Motor neuron (in vitro differentiated cells): Measurements from ENCODE around the gene PXYLP1. TPM values are rescaled to one million over a fixed set of nuclear protein-coding genes. Genes with fewer than 3 reads are reported as not detected.
A peak's percentile ranks its signal among the peaks of the same experiment; 100 is the strongest.

Experiments used
- ATAC-seq, 8 experiments: fragments of 200-7000 bp; cut with Tn5 transposase; replicated peaks in 6 of 8; 2 replicates each; pipeline ENCODE4 v1.8.0; 2021; ENCODE audit warnings: mild to moderate bottlenecking in 8 of 8, moderate library complexity in 8 of 8
- H3K27ac ChIP-seq, 2 donors: fragments of 250-450 bp; sonication (Bioruptor Pico); 2 replicates each; pipeline ENCODE4 v1.9.0; 2021; ENCODE audit warnings: antibody characterized with exemption in 2 of 2, mild to moderate bottlenecking in 2 of 2, moderate library complexity in 1 of 2
- H3K4me1 ChIP-seq, 2 donors: fragments of 250-450 bp; sonication (Bioruptor Pico); replicated peaks in 1 of 2; 2 replicates each; pipeline ENCODE4 v1.6.1; 2021; ENCODE audit warnings: antibody characterized with exemption in 2 of 2, mild to moderate bottlenecking in 2 of 2, moderate library complexity in 1 of 2
- H3K4me3 ChIP-seq, 5 donors: fragments of 250-450 bp; sonication (Bioruptor Pico); 2 replicates each; pipeline ENCODE4 v1.9.0; 2021; ENCODE audit warnings: antibody characterized with exemption in 5 of 5, mild to moderate bottlenecking in 5 of 5, moderate library complexity in 4 of 5
- WGBS, 10 experiments: fragments of 450-650 bp; shearing (Covaris generic); methylation state at CpG; one replicate each; pipeline ENCODE4 v1.0.0; 2022; 5-methylcytosine and 5-hydroxymethylcytosine counted together
- in situ Hi-C, 9 experiments: fragments of 400-800 bp; cut with MboI; loops; one replicate each; pipeline ENCODE4 v1.15.0; 2021; ENCODE audit warnings: low sequenced_read_pairs in 9 of 9, low pct_unique_long_range_greater_than_20kb in 2 of 9; ENCODE audit not compliant: unreplicated experiment in 9 of 9
- total RNA-seq, 8 experiments: library from RNA; unstranded; fragments of 300-600 nt; gene quantifications; 2 replicates each; pipeline versions ENCODE4 v1.2.3 to v1.2.4, GENCODE V29; 2022

Gene PXYLP1
- total RNA-seq, 8 experiments from 2014 or later = 11.9 to 65.2 (median 40.0) TPM

DNA sequence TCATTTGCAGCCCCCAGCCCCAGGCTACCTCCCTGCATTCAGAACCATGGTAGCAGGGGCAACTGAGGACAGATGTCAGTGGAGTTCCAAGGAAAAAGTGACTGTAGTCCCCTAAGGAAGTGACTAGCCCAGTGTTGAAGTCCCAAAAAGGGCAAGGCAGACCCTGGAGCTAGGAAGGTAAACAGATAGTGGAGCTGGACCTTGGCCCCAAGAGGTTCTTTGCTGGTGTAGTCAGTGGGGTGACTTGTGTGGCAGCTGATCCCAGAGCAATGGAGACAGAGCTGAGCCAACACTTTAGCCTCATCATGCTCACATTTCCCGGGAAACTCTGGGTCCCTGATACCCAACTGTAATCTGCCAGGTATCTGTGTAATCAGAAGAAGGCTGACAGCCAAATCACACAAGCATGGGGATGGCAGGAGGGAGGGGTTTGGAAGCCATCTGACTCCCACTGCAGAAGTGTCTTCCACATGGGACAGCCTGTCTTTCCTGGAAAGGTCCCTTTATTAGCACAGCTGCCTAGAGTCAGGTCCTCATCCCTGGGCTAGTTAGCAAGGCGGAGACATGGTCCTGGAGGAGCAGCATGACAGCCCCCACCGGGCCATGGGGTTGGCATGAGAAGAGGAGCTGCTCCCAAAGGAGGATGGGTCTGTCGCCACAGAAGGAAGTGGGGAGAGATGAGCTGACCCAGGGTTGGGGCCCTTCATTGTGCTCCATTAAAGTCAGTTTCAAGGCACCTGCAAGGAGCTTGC, 39.8 kb downstream of the PXYLP1 start:
- WGBS, 10 experiments = 80 to 100% (median 100%) methylated on average over 1 to 3 of the region's 4 CpGs; no CpG with 5 or more reads in 7 of the 10 experiments
- H3K4me1 ChIP-seq = peaks cover 0 to 3% of the 10 kb centered on the region in 2 donors
- in situ Hi-C loops = no loop called here

DNA sequence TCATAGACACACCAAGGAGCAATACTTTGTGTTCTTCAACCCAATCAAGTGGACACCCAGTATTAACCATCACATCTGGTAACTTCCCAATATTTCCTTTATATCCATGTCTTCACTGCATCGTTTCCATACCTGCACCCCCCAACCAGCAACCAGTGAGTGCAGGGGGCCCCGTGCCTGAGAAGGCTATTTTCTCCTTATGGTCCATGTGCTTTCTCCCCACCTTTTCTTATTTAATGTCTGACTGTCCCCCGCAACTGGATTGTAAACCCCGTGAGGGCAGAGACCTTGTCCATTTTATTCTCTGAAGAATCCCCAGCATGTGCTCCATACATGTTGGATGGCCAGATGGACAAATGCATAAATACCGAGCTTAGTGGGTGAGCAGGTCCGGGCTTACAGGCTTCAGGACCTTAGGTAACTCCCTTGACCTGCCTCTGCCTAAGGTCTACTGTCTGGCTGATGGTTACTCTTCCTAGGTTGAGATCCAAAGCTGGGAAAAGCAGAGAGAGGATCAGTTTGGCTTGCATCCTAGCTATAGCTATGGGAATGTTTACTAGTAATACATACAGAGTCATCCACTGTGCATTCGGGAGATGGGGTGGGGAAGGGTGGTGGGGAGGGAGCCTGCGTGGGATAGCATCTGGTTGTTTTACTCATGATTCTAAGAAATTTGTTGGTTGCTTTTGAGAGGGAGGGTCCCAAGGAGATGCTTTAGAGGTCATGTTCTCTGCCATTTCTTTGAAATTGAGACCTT, 41.5 kb downstream of the PXYLP1 start:
- in situ Hi-C loops = no loop called here
- ATAC-seq = no peak
- WGBS, 10 experiments = 72 to 100% (median 90%) methylated on average over 1 to 6 of the region's 8 CpGs; no CpG with 5 or more reads in 2 of the 10 experiments
- Histone ChIP-seq H3K4me3 (no peak overlapping the region), H3K27ac (no peak overlapping the region), H3K4me1 (peaks cover 0 to 3% of the 10 kb centered on the region in 2 donors)

More for the DNA sequence above, 39.8 kb downstream of the PXYLP1 start:
- ATAC-seq = peak in 1 of 8 experiments; percentile 11
- Histone ChIP-seq H3K4me3 (no peak overlapping the region), H3K27ac (no peak overlapping the region)

- ATAC-seq = no peak
- Histone ChIP-seq H3K27ac (no peak overlapping the region), H3K4me1 (peaks cover 0 to 4% of the 10 kb centered on the region in 2 donors), H3K4me3 (no peak overlapping the region)
- in situ Hi-C loops = no loop called here
- WGBS, 10 experiments = 83 to 100% (median 87%) methylated on average over 1 to 12 of the region's 15 CpGs; no CpG with 5 or more reads in 3 of the 10 experiments
Measured at GRCh38 chr3:141273700-141274410, 42.2 kb downstream of the PXYLP1 start.

- Histone ChIP-seq H3K27ac (no peak overlapping the region), H3K4me1 (peaks cover 0 to 10% of the 10 kb centered on the region in 2 donors), H3K4me3 (no peak overlapping the region)
- in situ Hi-C loops = no loop called here
- 80 to 100% (median 100%) methylated on average over 1 to 7 of the region's 10 CpGs; no CpG with 5 or more reads in 1 of the 10 experiments for WGBS, 10 experiments
- no peak for ATAC-seq
Measured at GRCh38 chr3:141274411-141275031, 42.9 kb downstream of the PXYLP1 start.

DNA sequence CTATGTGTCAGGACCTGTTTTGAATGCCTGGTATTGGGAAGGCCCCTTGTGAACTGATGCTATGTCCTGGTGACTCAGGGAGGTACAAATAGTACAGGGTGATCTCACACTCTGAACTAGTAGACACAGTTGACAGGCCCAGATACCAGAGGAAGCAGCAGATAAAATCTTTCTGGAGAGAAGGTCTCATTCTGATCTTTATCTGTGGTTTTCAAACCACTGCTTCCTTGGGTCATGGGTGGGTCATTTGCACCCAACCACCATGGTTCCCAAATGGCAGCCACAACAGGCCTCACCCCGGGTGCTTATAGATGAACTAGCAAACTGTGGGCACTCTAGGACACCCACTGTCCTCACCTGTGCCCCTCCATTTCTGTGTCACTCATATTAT, 43.4 kb downstream of the PXYLP1 start:
- peak in 1 of 8 experiments; percentile 76 for ATAC-seq
- in situ Hi-C loops = no loop called here
- H3K27ac ChIP-seq = no peak overlapping the region
- no peak overlapping the region for H3K4me3 ChIP-seq
- WGBS, 10 experiments = 57 to 100% methylated on average over 1 of the region's 1 CpG; no CpG with 5 or more reads in 8 of the 10 experiments
- peaks cover 0 to 14% of the 10 kb centered on the region in 2 donors for H3K4me1 ChIP-seq

- WGBS, 10 experiments = 0 to 100% (median 50%) methylated on average over 1 to 2 of the region's 2 CpGs; no CpG with 5 or more reads in 2 of the 10 experiments
- peaks cover 0 to 14% of the 10 kb centered on the region in 2 donors for H3K4me1 ChIP-seq
- ATAC-seq = no peak
- no peak overlapping the region for H3K27ac ChIP-seq
- H3K4me3 ChIP-seq = no peak overlapping the region
- in situ Hi-C loops = no loop called here
Measured at GRCh38 chr3:141275511-141275910, 43.9 kb downstream of the PXYLP1 start.

- no peak overlapping the region for H3K27ac ChIP-seq
- 56 to 100% (median 85%) methylated on average over 1 to 7 of the region's 7 CpGs for WGBS, 10 experiments
- in situ Hi-C loops = no loop called here
- peak in 2 of 8 experiments; percentile 7 to 46 for ATAC-seq
- no peak overlapping the region for H3K4me3 ChIP-seq
- H3K4me1 ChIP-seq = peaks cover 0 to 19% of the 10 kb centered on the region in 2 donors
Measured at GRCh38 chr3:141275973-141276372, 44.3 kb downstream of the PXYLP1 start.

DNA sequence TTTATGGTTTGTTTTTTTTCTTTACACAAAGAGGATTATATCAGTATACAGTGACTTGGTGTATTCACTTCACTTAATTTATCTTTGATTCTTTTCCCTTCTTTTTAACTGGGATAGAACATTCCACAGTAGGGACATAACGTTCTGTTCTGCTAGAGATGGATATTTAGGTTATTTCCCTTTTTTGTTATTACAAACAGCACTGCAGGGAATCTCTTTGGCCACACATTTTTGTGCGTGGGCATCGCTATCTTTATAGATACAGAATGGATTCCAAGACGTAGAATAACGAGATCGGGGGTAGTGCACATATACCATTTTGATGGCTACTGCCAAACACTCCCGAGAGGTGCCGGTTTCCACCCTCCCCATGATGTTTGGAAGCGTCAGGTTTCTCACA, 44.8 kb downstream of the PXYLP1 start:
- ATAC-seq = no peak
- no peak overlapping the region for H3K27ac ChIP-seq
- peaks cover 0 to 20% of the 10 kb centered on the region in 2 donors for H3K4me1 ChIP-seq
- 73 to 100% (median 82%) methylated on average over 1 to 9 of the region's 9 CpGs for whole genome bisulfite sequencing, 10 experiments
- H3K4me3 ChIP-seq = no peak overlapping the region
- in situ Hi-C loops = no loop called here

GRCh38 chr3:141277451-141277850, 45.8 kb downstream of the PXYLP1 start:
- no peak overlapping the region for H3K27ac ChIP-seq
- in situ Hi-C loops = no loop called here
- H3K4me1 ChIP-seq = peaks cover 0 to 20% of the 10 kb centered on the region in 2 donors
- WGBS, 10 experiments = 54 to 90% (median 84%) methylated on average over 2 to 6 of the region's 6 CpGs; no CpG with 5 or more reads in 6 of the 10 experiments
- no peak overlapping the region for H3K4me3 ChIP-seq
- no peak for ATAC-seq

DNA sequence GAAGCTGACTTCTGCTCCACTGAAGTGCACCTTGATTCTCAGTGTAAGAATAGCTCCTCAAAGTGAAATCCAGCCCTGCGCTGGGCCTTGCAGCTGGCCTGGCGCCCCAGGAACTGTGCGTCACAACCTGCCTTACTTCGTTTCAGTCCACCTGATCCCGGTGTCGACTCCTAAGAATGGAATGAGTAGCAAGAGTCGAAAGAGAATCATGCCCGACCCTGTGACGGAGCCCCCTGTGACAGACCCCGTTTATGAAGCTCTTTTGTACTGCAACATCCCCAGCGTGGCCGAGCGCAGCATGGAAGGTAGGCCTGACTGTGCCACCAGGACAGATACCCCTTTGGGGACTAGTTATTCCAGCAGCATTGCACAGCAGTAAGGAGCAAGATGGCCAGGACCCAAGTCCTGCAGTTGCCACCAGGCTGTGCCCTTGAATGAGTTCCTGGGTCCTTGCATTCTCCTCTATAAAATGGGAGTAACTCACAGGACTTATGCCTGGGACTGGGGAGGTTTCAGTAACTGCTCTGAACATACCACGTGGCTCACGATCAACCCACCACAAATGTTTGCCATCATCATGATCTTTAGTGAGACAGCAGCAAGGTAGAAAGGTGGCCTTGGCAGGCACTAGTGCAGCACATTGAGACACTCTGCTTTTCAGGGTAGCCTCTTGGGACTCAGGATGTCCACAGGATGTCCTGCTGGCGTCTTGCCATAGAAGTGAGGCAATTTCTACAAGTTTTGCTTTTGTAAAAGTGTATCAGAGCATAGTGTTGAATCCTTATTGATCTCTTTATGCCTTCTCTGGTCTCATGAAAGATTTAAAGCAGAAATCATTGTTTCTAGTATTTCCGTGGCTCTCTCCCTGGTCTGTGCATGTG, 46.8 kb downstream of the PXYLP1 start:
- WGBS, 10 experiments = 73 to 100% (median 90%) methylated on average over 1 to 6 of the region's 17 CpGs; no CpG with 5 or more reads in 1 of the 10 experiments
- Histone ChIP-seq H3K4me1 (peaks cover 0 to 20% of the 10 kb centered on the region in 2 donors), H3K4me3 (no peak overlapping the region), H3K27ac (no peak overlapping the region)
- in situ Hi-C loops = no loop called here
- ATAC-seq = peak in 1 of 8 experiments; percentile 4

- H3K27ac ChIP-seq = no peak overlapping the region
- in situ Hi-C loops = no loop called here
- 58 to 87% (median 79%) methylated on average over 1 to 8 of the region's 16 CpGs; no CpG with 5 or more reads in 1 of the 10 experiments for WGBS, 10 experiments
Measured at GRCh38 chr3:141279077-141279967, 47.7 kb downstream of the PXYLP1 start.

More at GRCh38 chr3:141279077-141279967, 47.7 kb downstream of the PXYLP1 start:
- ATAC-seq = peak; percentile 19 to 53 (median 30)
- H3K4me3 ChIP-seq = no peak overlapping the region
- H3K4me1 ChIP-seq = peaks cover 0 to 20% of the 10 kb centered on the region in 2 donors
